Neural cell (in vitro differentiated cells): ENCODE results near the gene LRP5. TPM values are rescaled to one million over a fixed set of nuclear protein-coding genes. Genes with fewer than 3 reads are reported as not detected.
"Not testable (repeated sequence)": the region's sequence is repeated elsewhere in the genome, so short reads cannot be mapped to it uniquely, and the experiment has no call there.

ENCODE experiments used
- H2AFZ ChIP-seq: fragments of 200-600, 300-800 bp; sonication (generic), shearing (Covaris generic); 2 replicates; pipeline ENCODE4 v1.6.0; 2014; ENCODE audit warnings: low read depth, mild to moderate bottlenecking, antibody characterized with exemption, low read length, moderate library complexity
- H3F3A ChIP-seq: fragments of 200-600 bp; shearing (Covaris generic); 2 replicates; pipeline ENCODE4 v1.6.1; 2016; ENCODE audit warnings: mild to moderate bottlenecking, moderate library complexity, mixed read lengths, antibody characterized with exemption, low read length; ENCODE audit not compliant: insufficient read depth, poor library complexity, severe bottlenecking
- H3K27ac ChIP-seq: fragments of 200-600, 300-800 bp; sonication (generic), shearing (Covaris generic); 2 replicates; pipeline ENCODE4 v1.5.1; 2014; ENCODE audit warnings: mild to moderate bottlenecking, low read length, moderate library complexity
- H3K27me3 ChIP-seq: fragments of 300-800, 200-600 bp; sonication (generic), shearing (Covaris generic); 2 replicates; pipeline ENCODE4 v1.6.0; 2014; ENCODE audit warnings: mild to moderate bottlenecking, low read depth, low read length, moderate library complexity; ENCODE audit not compliant: insufficient read depth
- H3K36me3 ChIP-seq: fragments of 300-800, 200-600 bp; sonication (generic), shearing (Covaris generic); 2 replicates; pipeline ENCODE4 v1.5.1; 2014; ENCODE audit warnings: mild to moderate bottlenecking, antibody characterized with exemption, low read length, moderate library complexity; ENCODE audit not compliant: insufficient read depth
- H3K4me2 ChIP-seq: fragments of 300-800, 200-600 bp; sonication (generic), shearing (Covaris generic); 2 replicates; pipeline ENCODE4 v1.6.0; 2014; ENCODE audit warnings: mild to moderate bottlenecking, low read length
- H3K4me3 ChIP-seq: fragments of 300-800, 200-600 bp; sonication (generic), shearing (Covaris generic); 2 replicates; pipeline ENCODE4 v1.5.1; 2014; ENCODE audit warnings: mild to moderate bottlenecking, low read length, moderate library complexity
- H3K79me2 ChIP-seq: fragments of 200-600 bp; shearing (Covaris generic); replicated peaks from 2 replicates; pipeline ENCODE4 v1.6.0; 2014; ENCODE audit warnings: mild to moderate bottlenecking, low read length, moderate library complexity; ENCODE audit not compliant: insufficient read depth
- H3K9ac ChIP-seq: fragments of 300-800, 200-600 bp; sonication (generic), shearing (Covaris generic); 2 replicates; pipeline ENCODE4 v1.6.1; 2016; ENCODE audit warnings: mild to moderate bottlenecking, low read length, mixed read lengths
- H3K9me2 ChIP-seq: fragments of 200-600 bp; shearing (Covaris generic); 2 replicates; pipeline ENCODE4 v1.6.1; 2016; ENCODE audit warnings: mild to moderate bottlenecking, low read length, mixed read lengths; ENCODE audit not compliant: insufficient read depth
- H3K9me3 ChIP-seq: fragments of 200-600, 300-800 bp; sonication (generic), shearing (Covaris generic); 2 replicates; pipeline ENCODE4 v1.6.1; 2016; ENCODE audit warnings: mild to moderate bottlenecking, mixed run types, low read length, moderate library complexity, mixed read lengths
- H4K20me1 ChIP-seq: fragments of 200-600 bp; shearing (Covaris generic); 2 replicates; pipeline ENCODE4 v1.6.1; 2016; ENCODE audit warnings: mild to moderate bottlenecking, mixed run types; ENCODE audit not compliant: insufficient read depth
- CTCF ChIP-seq: fragments of 450-650 bp; IDR thresholded peaks from 2 replicates; pipeline ENCODE4 v1.5.1; 2014; ENCODE audit warnings: antibody characterized with exemption, mild to moderate bottlenecking, moderate library complexity; ENCODE audit not compliant: poor library complexity, severe bottlenecking
- EP300 ChIP-seq: fragments of 450-650 bp; conservative IDR thresholded peaks from 2 replicates; pipeline ENCODE4 v1.6.1; 2014; ENCODE audit warnings: antibody characterized with exemption, mild to moderate bottlenecking, moderate library complexity; ENCODE audit not compliant: poor library complexity, severe bottlenecking
- EZH2 ChIP-seq: fragments of 200-600, 300-800 bp; shearing (Covaris generic), sonication (generic); IDR thresholded peaks from 2 replicates; pipeline ENCODE4 v1.6.1; 2014; ENCODE audit warnings: antibody characterized with exemption, low read length, borderline replicate concordance, mild to moderate bottlenecking; ENCODE audit not compliant: insufficient read depth, poor library complexity, severe bottlenecking
- MXI1 ChIP-seq: fragments of 450-650 bp; conservative IDR thresholded peaks from 2 replicates; pipeline ENCODE4 v1.6.1; 2014; ENCODE audit warnings: antibody characterized with exemption, mild to moderate bottlenecking; ENCODE audit not compliant: poor library complexity, severe bottlenecking
- POLR2AphosphoS5 ChIP-seq: IDR thresholded peaks from 2 replicates; pipeline ENCODE4 v1.6.1; 2012
- RAD21 ChIP-seq: fragments of 450-650 bp; conservative IDR thresholded peaks from 2 replicates; pipeline ENCODE4 v1.6.1; 2014; ENCODE audit warnings: antibody characterized with exemption, mild to moderate bottlenecking, moderate library complexity
- REST ChIP-seq: IDR thresholded peaks from 2 replicates; pipeline ENCODE4 v1.6.1; 2012; ENCODE audit warnings: borderline replicate concordance
- SMC3 ChIP-seq: fragments of 450-650 bp; conservative IDR thresholded peaks from 2 replicates; pipeline ENCODE4 v1.6.1; 2014; ENCODE audit warnings: antibody characterized with exemption, mild to moderate bottlenecking, moderate library complexity; ENCODE audit not compliant: poor library complexity
- TAF1 ChIP-seq: IDR thresholded peaks from 2 replicates; pipeline ENCODE4 v1.6.1; 2012; ENCODE audit warnings: low read depth
- polyA plus RNA-seq: library from polyadenylated mRNA; depleted of rRNA; stranded (reverse); fragments of >200 nt; gene quantifications from 2 replicates; pipeline ENCODE4 v1.2.3, GENCODE V29; 2014

The LRP5 gene
- polyA plus RNA-seq, 1 donor from 2014 or later = 3.0 TPM

- TF ChIP-seq SMC3 (no peak), EZH2 (no peak), TAF1 (no peak)
Measured at GRCh38 chr11:68282141-68282860, 30.1 kb upstream of the LRP5 start (continued).

GRCh38 chr11:68282861-68283230, 29.5 kb upstream of the LRP5 start:
- Histone ChIP-seq H3K36me3 (no peaks in the 10 kb centered on the region), H3K9ac (no peak overlapping the region), H4K20me1 (no peaks in the 10 kb centered on the region), H3K79me2 (no peaks in the 10 kb centered on the region), H3K4me3 (no peak overlapping the region), H3F3A (no peaks in the 10 kb centered on the region), H3K27me3 (no peaks in the 10 kb centered on the region), H3K4me2 (no peak overlapping the region), H3K27ac (no peak overlapping the region), H2AFZ (no peak overlapping the region), H3K9me3 (no peaks in the 10 kb centered on the region), H3K9me2 (no peaks in the 10 kb centered on the region)
- no peak for TF ChIP-seq POLR2AphosphoS5
- no peak for TF ChIP-seq RAD21
- TF ChIP-seq EP300 = no peak
- no peak for TF ChIP-seq TAF1
- TF ChIP-seq CTCF = no peak
- no peak for TF ChIP-seq REST
- no peak for TF ChIP-seq SMC3
- no peak for TF ChIP-seq MXI1
- TF ChIP-seq EZH2 = no peak

GRCh38 chr11:68284588-68284987, 27.8 kb upstream of the LRP5 start:
- not testable (repeated sequence) for H3K79me2 ChIP-seq

More at GRCh38 chr11:68284588-68284987, 27.8 kb upstream of the LRP5 start:
- H4K20me1 ChIP-seq, H3F3A ChIP-seq, H3K9me2 ChIP-seq, H3K4me2 ChIP-seq, H3K27me3 ChIP-seq, H2AFZ ChIP-seq, H3K4me3 ChIP-seq, H3K9ac ChIP-seq, H3K9me3 ChIP-seq, H3K27ac ChIP-seq, H3K36me3 ChIP-seq: not testable (repeated sequence)
